Stimulated activated CD8-positive, alpha-beta memory T cell treated with anti-CD3 and anti-CD28 coated beads, Interleukin-7, amount 100 ng/mL, for 48 hours (primary cell): Measurements from ENCODE around the gene MSANTD3.

Experiments used
- DNase-seq, 2 donors: peaks; one replicate each; pipeline ENCODE4 v3.0.0-alpha.2; 2020; ENCODE audit warnings: low read depth in 1 of 2; ENCODE audit errors: extremely low read depth in 1 of 2

The MSANTD3 gene

DNA sequence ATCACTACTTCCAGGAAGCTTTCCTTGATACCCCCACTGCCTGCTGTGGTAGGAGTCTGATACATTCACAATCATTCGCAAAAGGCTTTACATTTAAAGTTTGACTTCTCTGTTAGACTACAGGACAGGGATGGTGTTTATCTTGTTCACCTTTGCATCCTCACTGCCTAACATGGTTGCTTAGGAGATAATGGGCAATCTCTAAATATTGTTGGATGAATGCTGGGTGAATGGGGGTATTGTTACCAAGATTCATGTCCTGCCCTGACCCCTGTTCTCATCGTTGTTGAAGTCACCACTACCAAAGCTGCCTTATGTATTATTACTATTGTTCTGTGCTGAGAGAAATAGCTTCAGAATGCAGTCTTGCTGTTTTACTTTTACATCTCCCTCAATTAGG is 38.3 kb downstream of the MSANTD3 start:
- DNase-seq = no peak

DNA sequence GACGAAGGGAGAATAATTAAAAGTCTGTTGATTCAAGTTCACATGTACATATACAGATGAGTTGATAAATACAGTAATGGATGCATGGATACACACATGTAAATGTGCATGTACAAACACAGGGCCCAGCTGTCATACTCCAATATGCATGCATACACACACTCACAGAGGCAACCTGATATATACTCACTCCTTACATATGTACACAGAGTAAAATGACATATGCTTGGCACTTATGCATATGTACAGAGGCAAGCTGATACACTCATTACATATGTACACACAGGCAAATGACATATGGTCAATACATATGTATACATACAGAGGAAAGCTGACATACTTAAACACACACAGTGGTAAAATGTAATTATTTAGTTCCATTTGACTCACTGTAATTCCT is 38.8 kb downstream of the MSANTD3 start:
- DNase-seq = no peak

DNA sequence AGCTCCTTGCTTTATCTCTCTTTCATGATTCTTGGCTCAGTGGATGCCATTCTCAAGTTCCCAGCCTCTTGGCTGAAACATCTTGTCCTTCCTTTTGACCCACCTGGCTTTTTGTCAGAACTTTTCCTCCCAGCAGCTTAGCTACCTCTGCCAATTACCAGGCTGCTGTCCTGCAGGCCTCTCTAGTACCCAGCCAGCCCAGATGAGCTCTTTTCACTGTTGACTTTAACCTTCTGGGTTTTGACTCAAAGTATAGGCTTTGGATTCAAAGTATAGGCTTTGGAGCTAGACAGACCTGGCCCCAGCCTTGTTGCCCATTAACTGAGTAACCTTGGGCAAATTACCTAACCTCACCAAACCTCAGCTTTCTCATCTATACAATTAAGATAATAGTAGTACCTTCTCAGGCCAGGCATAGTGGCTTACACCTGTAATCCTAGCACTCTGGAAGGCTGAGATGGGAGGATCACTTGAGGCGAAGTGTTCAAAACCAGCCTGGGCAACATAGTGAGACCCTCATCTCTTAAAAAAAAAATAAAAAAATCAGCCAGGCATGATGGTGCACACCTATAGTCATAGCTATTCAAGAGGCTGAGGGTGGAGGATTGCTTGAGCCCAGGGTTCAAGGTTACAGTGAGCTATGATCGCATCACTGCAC is 39.4 kb downstream of the MSANTD3 start:
- no peak for DNase-seq

DNA sequence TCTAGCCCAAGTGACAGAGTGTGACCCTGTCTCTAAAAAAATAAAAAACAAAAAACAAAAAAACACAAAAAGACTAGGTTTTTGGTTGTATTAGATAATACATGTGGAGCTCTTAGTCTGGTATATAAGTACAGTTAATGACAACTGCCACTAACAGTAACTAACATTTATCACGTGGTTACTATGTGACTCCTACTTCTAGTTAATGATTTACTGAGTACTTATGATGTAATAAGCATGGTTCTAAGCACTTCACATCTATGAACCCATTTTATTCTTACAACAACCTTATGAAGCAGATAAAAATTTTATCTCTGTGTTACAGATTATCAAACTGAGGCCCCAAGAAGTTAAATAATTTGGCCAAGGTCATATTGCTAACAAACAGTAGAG is 39.9 kb downstream of the MSANTD3 start:
- DNase-seq = no peak

DNA sequence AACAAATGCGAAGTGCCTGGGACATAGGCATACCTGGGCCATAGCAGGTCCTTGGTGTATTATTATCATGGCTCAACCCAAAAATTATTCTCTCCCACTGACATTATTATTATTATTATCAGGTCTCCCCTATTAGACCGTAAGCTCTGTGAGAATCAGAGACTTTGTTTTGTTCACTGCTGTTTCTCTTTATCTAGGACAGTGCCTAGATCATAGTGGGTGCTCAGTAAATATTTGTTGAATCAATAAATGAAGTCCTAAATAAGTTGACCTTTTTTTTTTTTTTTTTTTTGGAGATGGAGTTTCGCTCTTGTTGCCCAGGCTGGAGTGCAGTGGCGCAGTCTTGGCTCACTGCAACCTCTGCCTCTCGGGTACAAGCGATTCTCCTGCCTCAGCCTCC is 41.1 kb downstream of the MSANTD3 start:
- no peak for DNase-seq

DNA sequence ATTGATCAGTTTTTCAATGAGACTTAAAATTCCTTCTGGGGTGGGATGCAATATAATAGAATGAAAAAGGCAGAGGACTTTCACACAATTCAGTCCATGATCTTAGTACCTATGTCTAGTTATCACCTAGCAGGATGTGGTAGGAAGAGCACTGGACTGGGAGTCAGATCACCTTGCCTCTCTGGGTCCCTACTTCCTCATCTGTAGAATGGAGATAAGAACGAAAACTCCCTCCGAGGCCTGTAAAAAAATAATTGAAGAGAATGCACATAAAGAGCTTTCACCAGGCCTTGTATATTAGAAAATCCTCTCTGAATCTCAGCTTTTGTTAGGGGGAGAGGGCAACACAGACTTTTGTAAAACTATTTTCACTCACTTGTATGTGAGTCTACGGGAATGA is 45.3 kb downstream of the MSANTD3 start:
- DNase-seq = no peak

DNA sequence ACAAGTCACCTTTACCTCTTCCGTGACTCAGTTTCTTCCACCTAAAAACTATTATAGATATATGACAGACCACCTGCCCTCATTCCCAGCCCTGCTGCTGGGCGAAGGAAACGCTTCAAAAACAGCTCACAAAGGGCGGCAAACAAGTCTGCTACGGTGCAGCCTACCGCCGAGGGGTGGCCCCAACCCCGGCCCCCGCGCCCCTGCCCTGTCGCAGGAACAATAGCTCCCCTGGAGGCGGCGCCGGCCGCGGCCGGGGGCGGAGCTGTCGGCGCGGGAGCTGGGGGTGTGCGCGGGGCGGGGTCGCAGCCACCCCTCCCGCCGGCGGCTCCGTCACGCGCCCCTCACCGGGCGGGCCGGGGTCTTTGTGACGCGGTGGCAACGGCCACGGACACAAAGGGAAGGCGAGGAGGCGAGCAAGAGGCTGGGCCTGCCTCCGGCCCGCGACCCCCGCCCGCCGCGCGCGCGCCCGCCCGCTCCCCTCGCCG is 45.9 kb downstream of the MSANTD3 start, which contains the start of gene TMEFF1:
Gene TMEFF1, plus strand, starts transcription at position 362 of the 488 bp plus-strand sequence. CDS start 396 bp downstream, outside the sequence.
- DNase-seq = peak in 1 of 2 donors; percentile 16

DNA sequence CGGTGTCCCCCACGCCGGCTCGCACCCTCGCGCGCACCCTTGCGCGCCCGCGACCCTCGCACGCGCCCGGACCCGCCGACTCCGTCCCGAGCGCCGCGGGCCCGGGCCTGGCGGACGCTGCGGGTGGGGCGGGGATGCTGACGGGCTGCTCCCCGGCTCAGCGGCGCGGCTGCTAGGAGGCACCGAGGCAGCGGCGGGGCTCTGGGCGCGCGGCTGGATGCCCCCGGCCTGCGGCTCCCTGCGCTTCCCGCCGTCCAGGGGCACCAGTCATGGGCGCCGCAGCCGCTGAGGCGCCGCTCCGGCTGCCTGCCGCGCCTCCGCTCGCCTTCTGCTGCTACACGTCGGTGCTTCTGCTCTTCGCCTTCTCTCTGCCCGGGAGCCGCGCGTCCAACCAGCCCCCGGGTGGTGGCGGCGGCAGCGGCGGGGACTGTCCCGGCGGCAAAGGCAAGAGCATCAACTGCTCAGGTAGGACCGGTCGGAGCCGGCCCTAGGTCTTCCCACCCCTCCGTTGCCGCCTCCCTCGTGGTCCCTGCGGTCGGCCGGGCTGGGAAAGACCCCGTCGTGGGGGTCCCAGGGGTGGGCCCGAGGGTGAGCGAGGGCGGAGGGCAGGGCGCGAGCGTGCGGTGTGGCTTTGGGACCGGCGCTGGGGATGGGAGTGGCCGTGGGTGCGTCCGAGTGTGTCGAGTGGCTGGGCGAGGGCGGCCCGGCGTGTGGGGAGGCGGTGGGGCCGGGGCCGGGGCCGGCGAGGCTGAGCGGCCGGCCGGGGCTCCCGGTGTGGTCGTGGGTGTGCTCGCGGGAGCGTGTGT is 46.5 kb downstream of the MSANTD3 start:
- peak in 1 of 2 donors; percentile 2 for DNase-seq

DNA sequence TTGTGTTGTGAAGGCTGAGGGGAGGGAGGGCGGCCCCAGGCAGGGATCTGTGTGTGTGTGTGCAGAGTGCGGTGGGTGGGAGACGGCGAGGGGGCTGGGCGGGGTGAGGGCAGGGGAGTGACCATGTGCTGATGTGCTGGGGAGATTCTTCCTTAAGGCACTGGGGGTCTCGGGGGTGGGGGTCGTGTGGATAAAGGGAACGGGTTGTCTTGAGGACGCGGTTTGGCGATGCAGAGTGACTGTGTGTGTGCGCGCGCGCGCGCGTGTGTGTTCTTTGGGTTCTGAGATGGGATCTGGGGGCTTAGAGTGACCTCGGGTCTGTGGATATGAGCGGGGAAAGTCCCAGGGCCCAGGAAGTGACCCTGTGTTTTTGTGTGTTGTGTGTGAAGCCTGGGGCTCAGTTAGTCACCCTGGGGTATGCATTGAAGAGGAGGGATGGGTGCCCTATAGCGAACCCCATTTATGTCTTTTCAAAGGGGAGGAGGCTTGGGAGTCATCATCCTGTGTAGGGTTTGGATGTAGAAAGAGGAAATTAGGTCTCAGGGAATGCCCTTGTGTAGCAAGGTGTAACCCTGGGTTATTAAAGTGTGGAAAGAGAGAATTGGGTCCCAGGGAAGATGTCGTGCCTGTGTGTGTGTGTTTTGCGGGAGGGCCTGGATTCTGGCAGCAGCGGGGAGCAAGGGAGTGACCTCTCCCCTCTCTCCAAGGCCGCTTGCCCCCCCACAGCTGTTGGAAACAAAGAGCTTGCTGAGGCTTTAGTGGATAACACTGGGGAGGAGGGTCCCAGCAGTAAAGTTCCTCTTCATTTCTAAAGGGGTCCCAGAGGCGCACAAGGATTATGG is 47.4 kb downstream of the MSANTD3 start:
- no peak for DNase-seq

DNA sequence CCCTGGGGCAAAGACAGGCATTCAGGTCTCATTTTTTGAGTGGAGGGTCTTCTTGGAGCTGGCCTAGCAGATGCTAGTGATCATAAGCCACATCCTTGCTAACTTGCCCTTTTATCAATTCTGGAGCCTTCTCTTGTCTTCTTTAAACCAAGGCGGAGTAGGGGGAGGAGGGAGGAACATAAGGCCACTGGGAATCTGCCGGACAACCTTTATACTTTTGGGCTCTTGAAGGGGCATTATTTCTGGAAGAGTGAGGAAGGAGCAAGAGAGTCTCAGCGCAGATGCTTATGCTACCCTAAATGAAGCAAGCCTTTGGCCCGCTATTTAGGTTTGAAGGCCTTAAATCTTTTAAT is 48.0 kb downstream of the MSANTD3 start:
- no peak for DNase-seq

DNA sequence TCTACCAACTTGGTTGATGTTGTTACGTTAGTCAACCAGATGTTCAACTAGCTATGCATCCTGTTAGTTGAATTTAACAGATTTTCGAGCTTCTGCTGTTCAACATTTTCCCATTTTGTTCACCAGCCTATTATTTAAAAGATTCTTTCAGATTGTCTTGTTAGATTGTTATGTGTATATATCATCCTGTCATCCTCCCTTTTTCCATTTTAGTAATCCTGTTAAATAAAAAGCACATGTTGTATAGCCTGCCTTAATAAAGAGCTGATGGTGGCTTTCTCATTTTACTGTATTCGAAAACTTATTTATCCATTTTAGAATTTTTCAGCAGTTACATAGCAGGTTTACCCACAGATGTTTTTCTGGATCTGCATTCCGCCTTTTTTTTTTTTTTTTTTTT is 50.3 kb downstream of the MSANTD3 start:
- no peak for DNase-seq

DNA sequence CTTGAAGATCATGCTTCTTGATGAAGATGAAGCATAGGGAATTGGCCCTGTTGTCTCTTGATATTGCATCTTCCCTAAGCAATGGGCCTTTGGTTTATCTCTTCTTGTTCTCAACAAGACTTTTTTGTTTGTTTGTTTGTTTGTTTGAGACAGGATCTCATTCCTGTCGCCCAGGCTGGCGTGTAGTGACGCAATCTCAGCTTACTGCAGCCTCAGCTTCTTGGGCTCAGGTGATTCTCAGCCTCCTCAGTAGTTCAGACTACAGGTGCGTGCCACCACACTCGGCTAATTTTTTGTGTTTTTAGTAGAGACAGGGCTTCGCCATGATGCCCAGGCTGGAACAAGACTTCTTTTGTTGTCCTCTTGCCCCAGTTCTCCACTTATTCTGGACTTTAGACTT is 51.2 kb downstream of the MSANTD3 start:
- no peak for DNase-seq

DNA sequence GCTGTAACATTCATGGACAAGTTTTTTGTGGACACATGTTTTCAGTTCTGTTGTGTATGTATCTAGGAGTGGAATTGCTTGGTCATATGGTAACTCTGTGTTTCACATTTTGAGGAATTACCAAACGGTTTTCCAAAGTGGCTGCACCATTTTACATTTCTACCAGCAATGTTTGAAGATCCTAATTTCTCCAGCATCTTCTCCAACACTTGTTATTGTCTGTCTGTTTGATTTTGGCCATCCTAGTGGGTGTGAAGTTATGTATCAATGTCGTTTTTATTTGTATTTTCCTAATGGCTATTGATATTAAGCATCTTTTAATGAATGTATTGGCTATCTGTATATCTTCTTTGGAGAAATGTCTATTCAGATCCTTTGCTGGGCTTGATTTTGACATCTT is 52.9 kb downstream of the MSANTD3 start:
- no peak for DNase-seq

DNA sequence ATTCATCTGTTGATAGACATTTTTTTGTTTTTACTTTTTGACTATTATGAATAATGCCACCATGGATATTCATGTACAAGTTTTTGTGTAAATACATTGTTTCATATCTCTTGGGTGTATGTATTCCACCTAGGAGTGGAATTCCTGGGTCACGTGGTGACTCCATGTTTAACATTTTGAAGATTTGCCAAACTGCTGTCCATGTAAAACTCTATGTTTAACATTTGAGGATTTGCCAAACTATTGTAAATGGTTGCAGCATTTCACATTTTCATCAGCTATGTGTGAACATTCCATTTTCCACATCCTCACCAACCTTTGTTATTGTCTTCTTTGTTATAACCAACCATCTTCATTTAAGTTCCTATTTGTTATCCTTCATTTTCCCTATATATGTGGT is 58.3 kb downstream of the MSANTD3 start:
- DNase-seq = no peak

DNA sequence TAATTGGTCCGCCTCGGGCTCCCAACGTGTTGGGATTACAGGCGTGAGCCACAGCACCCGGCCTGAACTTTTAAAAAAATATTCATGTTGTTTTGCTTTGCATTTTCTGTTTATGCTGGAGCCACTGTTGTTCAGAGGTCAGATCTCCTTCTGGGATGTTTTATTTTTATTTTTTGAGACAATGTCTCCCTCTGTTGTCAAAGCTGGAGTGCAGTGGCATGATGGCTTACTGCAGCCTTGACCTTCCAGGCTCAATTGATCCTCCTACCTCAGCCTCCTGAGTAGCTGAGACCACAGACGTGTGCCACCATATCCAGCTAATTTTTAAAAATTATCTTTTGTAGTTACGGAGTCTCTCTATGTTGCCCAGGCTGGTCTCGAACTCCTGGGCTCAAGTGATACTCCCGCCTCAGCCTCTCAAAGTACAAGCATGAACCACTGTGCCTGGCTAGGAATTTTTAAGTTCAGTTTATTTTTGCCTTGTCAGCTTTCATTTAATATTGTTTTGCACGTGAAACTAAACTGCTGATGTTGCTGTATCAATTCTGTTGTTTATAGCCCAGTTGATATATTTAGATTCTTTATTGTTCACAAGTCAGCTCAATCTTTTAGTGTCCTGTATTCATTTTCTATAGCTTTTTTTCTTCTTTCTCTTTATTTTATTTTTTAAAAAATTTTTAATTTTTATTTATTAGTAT is 59.7 kb downstream of the MSANTD3 start:
- no peak for DNase-seq

DNA sequence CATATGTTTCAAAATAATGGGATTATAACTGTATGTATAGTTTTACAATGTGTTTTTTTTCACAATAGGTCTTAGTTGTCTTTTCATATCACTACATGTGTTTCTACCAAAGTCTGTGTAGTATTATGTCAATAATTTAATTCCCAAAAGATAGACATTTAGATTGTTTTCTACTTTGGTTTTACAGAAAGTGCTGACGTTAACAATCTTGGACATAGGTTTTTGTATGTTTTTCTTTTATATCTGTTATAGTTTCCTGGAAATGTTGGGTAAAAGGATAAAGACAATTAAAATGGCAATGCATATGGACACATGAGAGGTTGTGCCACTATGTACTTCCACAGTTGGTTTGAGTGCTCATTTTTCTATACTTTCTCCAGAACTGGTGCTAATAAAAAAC is 61.2 kb downstream of the MSANTD3 start:
- no peak for DNase-seq

DNA sequence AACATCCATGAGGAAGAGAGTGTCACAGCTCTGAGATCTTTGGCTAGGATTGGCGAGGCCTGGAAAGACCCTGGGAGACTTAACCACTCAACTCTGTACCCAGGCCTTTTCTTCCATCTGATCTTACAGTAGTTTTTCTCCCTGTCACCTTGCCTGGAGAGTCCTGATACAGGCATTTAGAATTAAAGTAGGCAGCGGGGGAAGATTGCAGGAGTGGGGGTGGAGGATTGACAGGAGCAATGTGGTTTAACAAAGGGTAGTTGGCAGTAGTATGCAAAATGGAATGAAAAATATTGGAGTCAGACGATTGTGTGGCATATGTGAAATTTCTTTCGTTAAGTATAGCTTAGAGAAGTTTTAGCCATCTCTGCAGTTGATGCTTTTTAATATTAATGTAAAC is 62.9 kb downstream of the MSANTD3 start:
- DNase-seq = no peak

DNA sequence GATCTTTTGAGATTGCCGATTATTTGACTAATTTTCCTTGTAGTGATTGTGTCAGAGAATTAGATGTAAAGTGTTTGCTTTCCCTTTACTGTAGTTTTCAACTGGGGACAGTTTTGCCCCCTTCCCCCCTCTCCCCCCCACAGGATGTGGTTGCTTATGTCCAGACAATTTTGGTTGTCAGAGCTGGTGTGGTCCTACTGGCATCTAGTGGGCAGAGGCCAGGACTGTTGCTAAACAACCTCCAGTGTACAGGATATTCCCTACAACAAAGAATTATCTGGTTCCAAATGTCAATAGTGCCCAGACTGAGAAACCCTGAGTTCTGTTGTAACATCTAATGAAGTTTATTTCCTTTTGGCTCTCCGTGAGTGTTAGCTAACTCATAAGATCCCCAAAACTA is 66.0 kb downstream of the MSANTD3 start:
- no peak for DNase-seq

DNA sequence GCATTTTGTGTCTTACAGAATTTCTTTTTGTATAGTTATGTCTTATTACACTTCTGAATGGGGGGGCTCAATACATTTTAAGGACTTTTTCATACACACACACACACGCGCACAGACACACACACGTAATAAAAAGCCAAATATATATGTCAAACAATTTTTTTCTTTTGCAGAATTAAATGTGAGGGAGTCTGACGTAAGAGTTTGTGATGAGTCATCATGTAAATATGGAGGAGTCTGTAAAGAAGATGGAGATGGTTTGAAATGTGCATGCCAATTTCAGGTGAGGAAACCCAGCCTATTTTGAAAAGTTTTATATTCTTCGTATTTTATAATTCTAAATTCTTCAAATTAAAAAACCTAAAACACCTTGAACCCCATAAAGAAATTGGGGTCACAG is 71.6 kb downstream of the MSANTD3 start:
- no peak for DNase-seq

DNA sequence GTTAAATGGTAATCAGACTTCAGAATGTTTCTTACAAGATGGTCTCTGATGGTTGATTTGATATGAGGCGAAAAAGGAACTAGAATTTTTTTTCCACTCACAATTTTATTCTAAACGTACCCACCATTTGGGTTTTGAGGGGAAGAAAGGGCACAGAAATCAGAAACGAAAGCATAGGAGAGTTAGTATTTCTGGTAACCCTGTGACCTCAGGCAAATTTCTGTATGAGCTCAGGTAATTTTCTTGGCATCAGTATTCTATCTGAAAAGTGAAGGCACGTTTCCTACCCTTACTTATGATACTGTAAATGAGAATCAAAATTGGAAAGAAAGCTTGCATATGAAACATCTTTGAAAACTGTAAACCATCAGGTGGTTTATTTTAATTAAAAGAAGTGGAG is 72.5 kb downstream of the MSANTD3 start:
- no peak for DNase-seq

DNA sequence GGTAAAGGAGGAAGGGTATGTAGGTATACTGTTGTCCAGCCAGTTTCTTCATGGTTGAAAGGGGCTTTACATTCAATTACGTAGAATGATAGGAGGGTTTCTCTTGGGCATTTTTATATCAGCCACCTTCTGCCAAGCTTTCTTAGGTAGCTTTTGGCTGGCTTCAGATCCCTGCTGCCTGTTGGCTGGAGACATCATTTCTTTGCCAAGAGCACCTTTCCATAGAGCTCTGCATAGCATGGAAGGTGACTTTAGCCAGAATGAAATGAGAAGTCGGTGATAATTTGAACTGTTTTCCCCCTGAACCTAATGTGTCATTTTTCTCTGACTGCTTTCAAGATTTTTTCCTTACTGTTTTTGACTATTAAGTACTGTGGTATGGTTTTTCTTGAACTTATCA is 72.9 kb downstream of the MSANTD3 start:
- DNase-seq = no peak
